8988T (cell line): Measurements from ENCODE around the gene ATG16L1.

Experiments
- DNase-seq: peaks from one replicate; pipeline ENCODE4 v3.0.0; 2011

The ATG16L1 gene

GRCh38 chr2:233227346-233227978 lies 24.0 kb upstream of the ATG16L1 start:
- no peak for DNase-seq

- no peak for DNase-seq
These were observed 23.1 kb upstream of the ATG16L1 start for GRCh38 chr2:233228376-233228775.

- no peak for DNase-seq
These were observed 17.7 kb upstream of the ATG16L1 start for GRCh38 chr2:233233618-233234230.

GRCh38 chr2:233234264-233234663 lies 17.2 kb upstream of the ATG16L1 start:
- DNase-seq: no peak

- no peak for DNase-seq
These were observed 16.5 kb upstream of the ATG16L1 start for GRCh38 chr2:233234996-233235395.

- DNase-seq: no peak
These were observed 15.5 kb upstream of the ATG16L1 start for GRCh38 chr2:233235977-233236376.

- no peak for DNase-seq
These were observed 14.5 kb upstream of the ATG16L1 start for GRCh38 chr2:233236820-233237589.

GRCh38 chr2:233240897-233241296 lies 10.6 kb upstream of the ATG16L1 start:
- DNase-seq: no peak

GRCh38 chr2:233241803-233242202 lies 9.7 kb upstream of the ATG16L1 start:
- no peak for DNase-seq

GRCh38 chr2:233242231-233242927 lies 9.1 kb upstream of the ATG16L1 start:
- no peak for DNase-seq

GRCh38 chr2:233243348-233243747 lies 8.1 kb upstream of the ATG16L1 start:
- DNase-seq: no peak

GRCh38 chr2:233244818-233245217 lies 6.7 kb upstream of the ATG16L1 start:
- DNase-seq: no peak

- DNase-seq: no peak
These were observed 6.1 kb upstream of the ATG16L1 start for GRCh38 chr2:233245406-233245805.

- no peak for DNase-seq
These were observed 4.4 kb upstream of the ATG16L1 start for GRCh38 chr2:233247116-233247515.

- DNase-seq: peak; percentile 45
These were observed 3.7 kb upstream of the ATG16L1 start for GRCh38 chr2:233247744-233248143.

- DNase-seq: no peak
These were observed 2.5 kb upstream of the ATG16L1 start for GRCh38 chr2:233248999-233249398.

GRCh38 chr2:233250568-233250967 lies 905 bp upstream of the ATG16L1 start:
- DNase-seq: no peak

- DNase-seq: no peak
These were observed 528 bp upstream of the ATG16L1 start for GRCh38 chr2:233250985-233251305.

GRCh38 chr2:233252227-233252626 lies 754 bp downstream of the ATG16L1 start:
- DNase-seq: no peak

- DNase-seq: no peak
These were observed 3.7 kb downstream of the ATG16L1 start for GRCh38 chr2:233255151-233255550.

- DNase-seq: no peak
These were observed 4.6 kb downstream of the ATG16L1 start for GRCh38 chr2:233256048-233256447.

GRCh38 chr2:233258211-233258610 lies 6.7 kb downstream of the ATG16L1 start:
- no peak for DNase-seq

- no peak for DNase-seq
These were observed 8.3 kb downstream of the ATG16L1 start for GRCh38 chr2:233259730-233260129.

GRCh38 chr2:233260661-233261060 lies 9.2 kb downstream of the ATG16L1 start:
- DNase-seq: no peak
